Endodermal cell (in vitro differentiated cells): ENCODE measurements around the gene NOP9. TPM values are rescaled to one million over a fixed set of nuclear protein-coding genes. Genes with fewer than 3 reads are reported as not detected.
A peak's percentile ranks its signal among the peaks of the same experiment; 100 is the strongest.

Experiments used
- DNase-seq: peaks from one replicate; pipeline ENCODE4 v3.0.0-alpha.2; 2017
- H3K27ac ChIP-seq: 2 replicates; pipeline ENCODE4 v1.5.1; 2013; ENCODE audit warnings: mild to moderate bottlenecking, low read depth, low read length, moderate library complexity
- H3K27me3 ChIP-seq: 2 replicates; pipeline ENCODE4 v1.6.1; 2013; ENCODE audit warnings: mild to moderate bottlenecking, low read length, moderate library complexity; ENCODE audit not compliant: insufficient read depth, control insufficient read depth, poor library complexity, severe bottlenecking
- H3K36me3 ChIP-seq: 2 replicates; pipeline ENCODE4 v1.7.0; 2013; ENCODE audit warnings: mild to moderate bottlenecking, low read length, moderate library complexity; ENCODE audit not compliant: control insufficient read depth, insufficient read depth
- H3K4me1 ChIP-seq: one replicate; pipeline ENCODE4 v1.7.0; 2013; ENCODE audit warnings: low read length; ENCODE audit not compliant: control insufficient read depth, insufficient read depth
- H3K4me3 ChIP-seq: 2 replicates; pipeline ENCODE4 v1.5.1; 2013; ENCODE audit warnings: mild to moderate bottlenecking, low read length, moderate library complexity
- H3K9ac ChIP-seq: 2 replicates; pipeline ENCODE4 v1.6.1; 2013; ENCODE audit warnings: mild to moderate bottlenecking, low read length, moderate library complexity; ENCODE audit not compliant: poor library complexity, severe bottlenecking; ENCODE audit errors: extremely low read depth
- H3K9me3 ChIP-seq: 2 replicates; pipeline ENCODE4 v1.6.1; 2013; ENCODE audit warnings: mild to moderate bottlenecking, low read length, moderate library complexity; ENCODE audit not compliant: control insufficient read depth
- H3K27ac Mint-ChIP-seq: 2 replicates; pipeline ENCODE4 v1.8.0; 2020; ENCODE audit warnings: mixed read lengths
- H3K27me3 Mint-ChIP-seq: 2 replicates; pipeline ENCODE4 v1.8.0; 2021; ENCODE audit warnings: mild to moderate bottlenecking, mixed read lengths; ENCODE audit not compliant: insufficient read depth
- H3K36me3 Mint-ChIP-seq: 2 replicates; pipeline ENCODE4 v1.8.0; 2020; ENCODE audit warnings: low read depth, mixed read lengths
- H3K4me1 Mint-ChIP-seq: 2 replicates; pipeline ENCODE4 v1.8.0; 2020; ENCODE audit warnings: mixed read lengths
- H3K4me3 Mint-ChIP-seq: 2 replicates; pipeline ENCODE4 v1.8.0; 2020; ENCODE audit warnings: mild to moderate bottlenecking, moderate library complexity, mixed read lengths
- H3K9me3 Mint-ChIP-seq: 2 replicates; pipeline ENCODE4 v1.8.0; 2020; ENCODE audit warnings: mild to moderate bottlenecking, mixed read lengths
- WGBS, 2 experiments: methylation state at CpG; one replicate each; pipeline versions ENCODE4 v1.1.5 to v1.1.7; 2013; ENCODE audit warnings: missing lambda C conversion rate in 2 of 2, mixed read lengths in 1 of 2; ENCODE audit not compliant: insufficient coverage in 1 of 2, insufficient read length in 1 of 2; 5-methylcytosine and 5-hydroxymethylcytosine counted together
- total RNA-seq, 2 donors: library from RNA; stranded (reverse); fragmentation: NEBNext Ultra II Directional in 1 of 2; extraction: Animal tissue kit (Norgen Biotek cat#: 25700) in 1 of 2; gene quantifications; 2 replicates in 1 of 2; 3 replicates in 1 of 2; pipeline ENCODE4 v1.2.1, GENCODE V29; 2021
- TF ChIP-seq, protein P1 (sequence below): fragments of 200-600 bp; sonication (generic); conservative IDR thresholded peaks from 2 replicates; pipeline ENCODE4 v1.5.0; 2021; ENCODE audit warnings: antibody characterized with exemption, mild to moderate bottlenecking

Gene NOP9
- total RNA-seq, 2 donors from 2014 or later = 31.1 to 32.0 TPM

DNA sequence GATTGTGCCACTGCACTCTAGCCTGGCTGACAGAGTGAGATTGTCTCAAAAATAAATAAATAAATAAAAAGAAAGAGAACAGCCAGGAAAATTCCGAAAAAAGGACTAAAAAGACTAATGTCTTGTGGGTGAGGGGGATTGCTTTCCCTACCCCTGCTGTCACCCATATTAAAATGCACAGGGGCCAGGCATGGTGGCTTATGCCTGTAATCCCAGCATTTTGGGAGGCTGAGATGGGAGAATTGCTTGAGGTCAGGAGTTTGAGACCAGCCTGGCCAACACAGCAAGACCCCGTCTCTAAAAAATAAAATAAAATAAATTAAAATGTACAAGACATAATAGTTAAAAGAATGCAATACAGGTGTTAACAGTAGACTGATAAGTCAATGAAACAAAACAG is 6.1 kb upstream of the NOP9 start:
- Histone ChIP-seq H3K4me3 (no peak overlapping the region), H3K9me3 (no peaks in the 10 kb centered on the region), H3K4me1 (no peaks in the 10 kb centered on the region), H3K27ac (no peak overlapping the region), H3K36me3 (peaks cover 33% of the 10 kb centered on the region), H3K27me3 (no peaks in the 10 kb centered on the region), H3K9ac (no peak overlapping the region)
- 94% methylated on average over 1 of the region's 2 CpGs; no CpG with 5 or more reads in 1 of the 2 experiments for WGBS, 2 experiments
- DNase-seq = no peak
- Mint-ChIP-seq H3K4me3 (no peak overlapping the region), H3K27me3 (no peaks in the 10 kb centered on the region), H3K27ac (no peak overlapping the region), H3K36me3 (peaks cover 28% of the 10 kb centered on the region), H3K9me3 (no peaks in the 10 kb centered on the region), H3K4me1 (peaks cover 5% of the 10 kb centered on the region)
- TF ChIP-seq, protein P1, sequence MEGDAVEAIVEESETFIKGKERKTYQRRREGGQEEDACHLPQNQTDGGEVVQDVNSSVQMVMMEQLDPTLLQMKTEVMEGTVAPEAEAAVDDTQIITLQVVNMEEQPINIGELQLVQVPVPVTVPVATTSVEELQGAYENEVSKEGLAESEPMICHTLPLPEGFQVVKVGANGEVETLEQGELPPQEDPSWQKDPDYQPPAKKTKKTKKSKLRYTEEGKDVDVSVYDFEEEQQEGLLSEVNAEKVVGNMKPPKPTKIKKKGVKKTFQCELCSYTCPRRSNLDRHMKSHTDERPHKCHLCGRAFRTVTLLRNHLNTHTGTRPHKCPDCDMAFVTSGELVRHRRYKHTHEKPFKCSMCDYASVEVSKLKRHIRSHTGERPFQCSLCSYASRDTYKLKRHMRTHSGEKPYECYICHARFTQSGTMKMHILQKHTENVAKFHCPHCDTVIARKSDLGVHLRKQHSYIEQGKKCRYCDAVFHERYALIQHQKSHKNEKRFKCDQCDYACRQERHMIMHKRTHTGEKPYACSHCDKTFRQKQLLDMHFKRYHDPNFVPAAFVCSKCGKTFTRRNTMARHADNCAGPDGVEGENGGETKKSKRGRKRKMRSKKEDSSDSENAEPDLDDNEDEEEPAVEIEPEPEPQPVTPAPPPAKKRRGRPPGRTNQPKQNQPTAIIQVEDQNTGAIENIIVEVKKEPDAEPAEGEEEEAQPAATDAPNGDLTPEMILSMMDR = no peak

DNA sequence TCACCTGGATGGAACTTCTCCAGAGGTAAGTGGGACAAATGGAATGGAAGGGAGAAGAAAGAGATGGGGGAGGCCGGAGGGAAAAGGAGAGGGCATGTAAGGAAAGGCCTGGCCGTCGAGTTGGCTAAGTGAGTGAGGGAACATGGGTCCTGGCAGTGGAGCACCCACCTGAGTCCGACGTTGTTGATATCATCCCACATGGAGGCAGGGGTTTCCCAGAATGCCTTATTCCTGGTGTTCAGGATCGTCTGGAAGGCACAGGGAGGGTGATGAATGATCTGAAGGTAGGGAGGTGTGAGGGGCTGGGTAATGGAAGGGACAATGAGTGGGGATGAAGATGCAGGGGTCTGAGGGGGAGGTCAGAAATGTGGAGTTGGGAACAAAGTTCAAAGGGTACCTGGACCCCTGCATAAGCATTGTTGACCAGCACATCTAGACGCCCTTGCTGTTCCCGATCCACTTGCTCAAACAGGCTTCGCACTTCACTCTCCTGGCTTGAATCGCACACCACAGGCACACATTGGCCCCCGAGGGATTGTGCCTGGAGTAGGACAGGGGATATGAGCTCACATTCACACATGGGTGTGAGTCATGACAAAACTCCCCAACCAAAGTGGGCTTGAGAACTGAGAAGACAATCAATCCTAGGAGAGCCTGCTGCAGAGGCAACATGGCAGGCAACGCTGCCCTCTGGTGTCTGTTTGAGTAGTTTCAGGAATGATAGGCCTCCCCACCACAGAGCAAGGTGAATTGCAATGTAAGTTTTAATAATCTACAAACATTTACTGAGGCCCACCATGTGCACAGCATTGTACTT is 3.1 kb upstream of the NOP9 start:
- Mint-ChIP-seq H3K4me3 (no peak overlapping the region), H3K27ac (peak overlapping the region; percentile 50)
- H3K9ac ChIP-seq = no peak overlapping the region

DNA sequence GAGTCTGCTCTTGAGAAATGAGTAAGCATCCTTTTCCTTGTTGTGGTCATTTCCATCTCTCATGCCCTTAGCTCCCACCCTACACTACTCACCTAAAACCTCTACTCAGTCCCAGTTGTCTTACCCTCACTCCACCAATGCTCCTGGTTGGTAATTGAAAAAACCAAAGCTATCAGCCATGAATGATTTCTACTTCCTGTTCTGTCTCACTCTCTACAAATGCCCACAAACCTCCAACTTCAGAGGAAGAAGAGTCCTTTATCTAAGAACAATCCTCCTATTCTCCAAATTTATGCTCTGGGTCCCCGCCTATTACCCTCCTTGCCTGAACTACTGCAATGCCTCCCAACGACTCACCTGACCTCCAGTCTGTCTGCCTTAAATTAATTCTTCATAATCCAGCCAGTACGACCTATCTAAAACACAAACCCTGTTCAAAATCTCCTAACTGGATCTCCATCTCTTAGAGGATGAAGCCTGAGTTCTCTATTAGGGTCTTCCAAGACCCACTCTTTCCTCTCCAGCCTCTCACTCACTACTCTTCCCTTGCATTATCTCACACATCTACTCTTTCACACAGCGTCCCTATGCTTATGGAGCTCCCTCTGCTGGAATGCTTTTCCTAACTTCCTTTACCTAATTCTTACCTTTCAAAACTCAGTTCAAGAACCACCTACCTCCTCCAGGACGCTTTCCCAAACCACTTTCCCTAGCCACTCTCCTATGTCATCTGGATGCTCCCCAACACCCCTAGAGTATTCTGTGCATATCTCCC is 2.3 kb upstream of the NOP9 start:
- Histone ChIP-seq H3K9ac (no peak overlapping the region), H3K9me3 (no peaks in the 10 kb centered on the region), H3K27me3 (no peaks in the 10 kb centered on the region), H3K27ac (no peak overlapping the region), H3K4me3 (no peak overlapping the region), H3K4me1 (no peaks in the 10 kb centered on the region), H3K36me3 (peaks cover 34% of the 10 kb centered on the region)
- H3K4me3 Mint-ChIP-seq = no peak overlapping the region
- WGBS, 2 experiments = 55 to 62% methylated on average over 5 of the region's 5 CpGs
- peaks cover 29% of the 10 kb centered on the region for H3K36me3 Mint-ChIP-seq
- TF ChIP-seq, protein P1 = peak; percentile 75
- H3K27ac Mint-ChIP-seq = peak overlapping the region; percentile 35
- DNase-seq = no peak
- H3K9me3 Mint-ChIP-seq = no peaks in the 10 kb centered on the region
- H3K4me1 Mint-ChIP-seq = peaks cover 16% of the 10 kb centered on the region
- H3K27me3 Mint-ChIP-seq = no peaks in the 10 kb centered on the region

More for the DNA sequence above, 3.1 kb upstream of the NOP9 start:
- no peak overlapping the region for H3K4me3 ChIP-seq
- 69 to 74% methylated on average over 11 to 12 of the region's 12 CpGs for WGBS, 2 experiments
- no peak overlapping the region for H3K27ac ChIP-seq
- DNase-seq = peak; percentile 84
- no peaks in the 10 kb centered on the region for H3K27me3 Mint-ChIP-seq
- H3K4me1 ChIP-seq = no peaks in the 10 kb centered on the region
- H3K9me3 Mint-ChIP-seq = no peaks in the 10 kb centered on the region
- no peaks in the 10 kb centered on the region for H3K9me3 ChIP-seq
- TF ChIP-seq, protein P1 = peak; percentile 86
- H3K36me3 ChIP-seq = peaks cover 26% of the 10 kb centered on the region
- H3K27me3 ChIP-seq = no peaks in the 10 kb centered on the region
- peaks cover 25% of the 10 kb centered on the region for H3K36me3 Mint-ChIP-seq
- peaks cover 16% of the 10 kb centered on the region for H3K4me1 Mint-ChIP-seq
